K562 (cell line): ENCODE data around the gene MPLKIP. TPM values are rescaled to one million over a fixed set of nuclear protein-coding genes. Genes with fewer than 3 reads are reported as not detected.

Experiments
- ARID1B ChIP-seq: fragments of 450-650 bp; IDR thresholded peaks from 2 replicates; pipeline ENCODE4 v1.6.1; 2016; ENCODE audit warnings: antibody characterized with exemption, mild to moderate bottlenecking, inconsistent platforms
- CHCHD3 ChIP-seq: fragments of 250-450 bp; sonication (Bioruptor Pico); IDR thresholded peaks from 2 replicates; pipeline ENCODE4 v2.1.2; 2022; ENCODE audit warnings: mild to moderate bottlenecking
- DPF2 ChIP-seq: fragments of 450-650 bp; IDR thresholded peaks from 2 replicates; pipeline ENCODE4 v1.6.1; 2016
- FOSL1 ChIP-seq: fragments of 200-800 bp; sonication (Bioruptor generic); conservative IDR thresholded peaks from 2 replicates; pipeline ENCODE4 v1.6.1; 2016; ENCODE audit warnings: missing genetic modification characterization, missing compliant biosample characterization
- HNRNPLL ChIP-seq: fragments of 200-400 bp; formaldehyde crosslinking; IDR thresholded peaks from 2 replicates; pipeline ENCODE4 v1.6.1; 2017; ENCODE audit warnings: low read length, low read depth, mild to moderate bottlenecking; ENCODE audit not compliant: poor library complexity, severe bottlenecking
- NCOA2 ChIP-seq, 2 experiments: fragments of 450-650 bp; IDR thresholded peaks; 2 replicates each; pipeline ENCODE4 v1.6.1; 2018; ENCODE audit warnings: mild to moderate bottlenecking in 2 of 2, moderate library complexity in 1 of 2; ENCODE audit not compliant: partially characterized antibody in 2 of 2
- U2AF1 ChIP-seq: fragments of 200-400 bp; formaldehyde crosslinking; optimal IDR thresholded peaks from 2 replicates; pipeline ENCODE3; 2017; ENCODE audit warnings: mild to moderate bottlenecking, low read depth, low read length, moderate library complexity
- ZNF780A ChIP-seq: fragments of 250-450 bp; sonication (Bioruptor Pico); IDR thresholded peaks from 2 replicates; pipeline ENCODE4 v1.5.0; 2021; ENCODE audit warnings: mild to moderate bottlenecking
- polyA plus RNA-seq, 8 experiments: library from polyadenylated mRNA; depleted of rRNA in 4 of 8; stranded (reverse) in 5 of 8; unstranded in 3 of 8; fragments of >200 nt; fragmentation: Nextera tagmentation in 2 of 8; fragmentation: Illumina TruSeq in 1 of 8; extraction: Ambion mirVana in 2 of 8; extraction: Trizol in 1 of 8; gene quantifications; 2 replicates each; pipeline versions ENCODE4 v1.2.1 to v1.2.3, GENCODE V29; 2011 to 2014; ENCODE audit warnings: inconsistent platforms in 1 of 8, missing spikeins in 1 of 8
- total RNA-seq, 7 experiments: library from RNA; depleted of rRNA in 6 of 7; stranded (reverse); fragments of >200 nt in 6 of 7; fragmentation: Illumina TruSeq in 2 of 7; extraction: Trizol in 2 of 7; gene quantifications; 2 replicates each; pipeline versions ENCODE4 v1.2.1 to v1.2.3, GENCODE V29; 2011 to 2021; ENCODE audit warnings: low replicate concordance in 1 of 7
- TF ChIP-seq, protein P1 (sequence below): fragments of 450-650 bp; IDR thresholded peaks from 2 replicates; pipeline ENCODE4 v1.6.1; 2016; ENCODE audit warnings: low read depth
- TF ChIP-seq, protein P2 (sequence below), 2 experiments: fragments of 450-650 bp in 1 of 2; sonication (generic) in 1 of 2; formaldehyde crosslinking in 1 of 2; IDR thresholded peaks in 1 of 2; conservative IDR thresholded peaks in 1 of 2; 2 replicates each; pipeline versions ENCODE4 v1.6.1 to v1.8.1; 2016 to 2023; ENCODE audit warnings: mild to moderate bottlenecking in 2 of 2, moderate library complexity in 2 of 2, inconsistent platforms in 1 of 2, missing genetic modification reagents in 1 of 2
- TF ChIP-seq, protein P3 (sequence below): fragments of 450-650 bp; IDR thresholded peaks from 2 replicates; pipeline ENCODE4 v1.6.1; 2016; ENCODE audit warnings: borderline replicate concordance

The MPLKIP gene
- total and polyA plus RNA-seq, 9 of the 15 experiments (the other 6 are each of a cell fraction or from before 2014, with no cell fraction given), result 5.6 to 127 (median 44.2) TPM

DNA sequence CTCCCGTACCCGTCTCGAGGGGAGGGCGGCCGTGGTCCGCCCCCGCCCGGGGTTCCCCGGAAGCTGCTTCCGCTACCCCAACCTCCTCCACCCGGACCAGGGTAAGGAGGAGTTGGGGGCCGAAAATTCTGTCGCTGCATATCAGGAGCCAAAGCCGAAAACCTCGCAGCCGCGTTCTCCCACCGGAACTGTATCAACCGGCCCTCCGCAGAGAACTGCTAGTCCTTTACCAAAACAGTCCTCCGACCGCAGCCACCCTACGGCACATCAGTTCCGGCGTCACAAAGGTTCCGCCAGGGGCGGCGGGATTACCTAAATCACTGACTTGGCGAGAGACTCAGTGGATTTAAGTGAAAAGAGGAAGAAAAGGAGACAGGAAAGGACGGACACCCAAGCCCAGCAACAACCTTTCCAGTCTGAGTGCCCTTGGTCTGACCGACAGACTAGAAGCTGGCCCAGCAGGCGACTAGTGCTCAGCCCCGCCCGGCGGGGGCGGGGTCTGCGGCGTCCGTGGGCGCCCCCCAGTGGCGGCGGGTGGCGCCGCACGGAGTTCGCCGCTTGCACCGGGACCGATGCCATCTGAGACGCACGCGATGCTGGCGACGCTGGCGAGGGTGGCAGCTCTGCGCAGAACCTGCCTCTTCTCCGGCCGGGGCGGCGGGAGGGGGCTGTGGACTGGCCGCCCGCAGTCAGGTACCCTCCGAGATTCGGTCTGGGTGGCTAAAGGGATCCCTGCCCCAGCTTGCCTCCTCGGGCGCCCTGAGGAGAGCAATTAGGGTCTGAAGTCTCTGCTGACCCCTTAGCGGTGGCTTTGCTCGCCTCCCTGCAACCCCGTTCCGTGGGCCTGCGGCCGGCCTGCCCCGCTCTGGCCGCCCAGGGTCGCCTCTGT lies at the start of gene MPLKIP, which contains the start of gene SUGCT (continued):
- TF ChIP-seq, protein P1, sequence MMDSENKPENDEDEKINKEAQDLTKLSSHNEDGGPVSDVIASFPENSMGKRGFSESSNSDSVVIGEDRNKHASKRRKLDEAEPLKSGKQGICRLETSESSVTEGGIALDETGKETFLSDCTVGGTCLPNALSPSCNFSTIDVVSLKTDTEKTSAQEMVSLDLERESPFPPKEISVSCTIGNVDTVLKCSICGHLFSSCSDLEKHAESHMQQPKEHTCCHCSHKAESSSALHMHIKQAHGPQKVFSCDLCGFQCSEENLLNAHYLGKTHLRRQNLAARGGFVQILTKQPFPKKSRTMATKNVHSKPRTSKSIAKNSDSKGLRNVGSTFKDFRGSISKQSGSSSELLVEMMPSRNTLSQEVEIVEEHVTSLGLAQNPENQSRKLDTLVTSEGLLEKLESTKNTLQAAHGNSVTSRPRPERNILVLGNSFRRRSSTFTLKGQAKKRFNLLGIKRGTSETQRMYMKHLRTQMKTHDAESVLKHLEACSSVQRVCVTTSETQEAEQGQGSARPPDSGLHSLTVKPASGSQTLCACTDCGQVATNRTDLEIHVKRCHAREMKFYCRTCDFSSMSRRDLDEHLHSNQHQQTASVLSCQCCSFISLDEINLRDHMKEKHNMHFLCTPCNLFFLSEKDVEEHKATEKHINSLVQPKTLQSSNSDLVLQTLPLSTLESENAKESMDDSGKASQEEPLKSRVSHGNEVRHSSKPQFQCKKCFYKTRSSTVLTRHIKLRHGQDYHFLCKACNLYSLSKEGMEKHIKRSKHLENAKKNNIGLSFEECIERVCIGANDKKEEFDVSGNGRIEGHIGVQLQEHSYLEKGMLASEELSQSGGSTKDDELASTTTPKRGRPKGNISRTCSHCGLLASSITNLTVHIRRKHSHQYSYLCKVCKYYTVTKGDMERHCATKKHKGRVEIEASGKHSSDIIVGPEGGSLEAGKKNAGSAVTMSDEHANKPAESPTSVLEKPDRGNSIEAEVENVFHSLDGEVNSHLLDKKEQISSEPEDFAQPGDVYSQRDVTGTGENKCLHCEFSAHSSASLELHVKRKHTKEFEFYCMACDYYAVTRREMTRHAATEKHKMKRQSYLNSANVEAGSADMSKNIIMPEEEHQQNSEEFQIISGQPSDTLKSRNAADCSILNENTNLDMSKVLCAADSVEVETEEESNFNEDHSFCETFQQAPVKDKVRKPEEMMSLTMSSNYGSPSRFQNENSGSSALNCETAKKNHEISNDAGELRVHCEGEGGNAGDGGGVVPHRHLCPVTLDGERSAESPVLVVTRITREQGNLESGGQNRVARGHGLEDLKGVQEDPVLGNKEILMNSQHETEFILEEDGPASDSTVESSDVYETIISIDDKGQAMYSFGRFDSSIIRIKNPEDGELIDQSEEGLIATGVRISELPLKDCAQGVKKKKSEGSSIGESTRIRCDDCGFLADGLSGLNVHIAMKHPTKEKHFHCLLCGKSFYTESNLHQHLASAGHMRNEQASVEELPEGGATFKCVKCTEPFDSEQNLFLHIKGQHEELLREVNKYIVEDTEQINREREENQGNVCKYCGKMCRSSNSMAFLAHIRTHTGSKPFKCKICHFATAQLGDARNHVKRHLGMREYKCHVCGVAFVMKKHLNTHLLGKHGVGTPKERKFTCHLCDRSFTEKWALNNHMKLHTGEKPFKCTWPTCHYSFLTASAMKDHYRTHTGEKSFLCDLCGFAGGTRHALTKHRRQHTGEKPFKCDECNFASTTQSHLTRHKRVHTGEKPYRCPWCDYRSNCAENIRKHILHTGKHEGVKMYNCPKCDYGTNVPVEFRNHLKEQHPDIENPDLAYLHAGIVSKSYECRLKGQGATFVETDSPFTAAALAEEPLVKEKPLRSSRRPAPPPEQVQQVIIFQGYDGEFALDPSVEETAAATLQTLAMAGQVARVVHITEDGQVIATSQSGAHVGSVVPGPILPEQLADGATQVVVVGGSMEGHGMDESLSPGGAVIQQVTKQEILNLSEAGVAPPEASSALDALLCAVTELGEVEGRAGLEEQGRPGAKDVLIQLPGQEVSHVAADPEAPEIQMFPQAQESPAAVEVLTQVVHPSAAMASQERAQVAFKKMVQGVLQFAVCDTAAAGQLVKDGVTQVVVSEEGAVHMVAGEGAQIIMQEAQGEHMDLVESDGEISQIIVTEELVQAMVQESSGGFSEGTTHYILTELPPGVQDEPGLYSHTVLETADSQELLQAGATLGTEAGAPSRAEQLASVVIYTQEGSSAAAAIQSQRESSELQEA, result 0 out of 2 replicates have a peak, but pooled peaks have one; percentile 31
- TF ChIP-seq U2AF1 (peak; percentile 45), ARID1B (peak; percentile 45; the same call in 1 of the 2 replicates), DPF2 (peak; percentile 68), ZNF780A (CRISPR knock-in tag) (0 out of 2 replicates have a peak, but pooled peaks have one; percentile 28), CHCHD3 (CRISPR knock-in tag) (0 out of 2 replicates have a peak, but pooled peaks have one; percentile 55), HNRNPLL (peak; percentile 57), NCOA2 (IDR thresholded peaks at IDR 0.05; ENCODE audit: partially characterized antibody in 2 of 2) (no peak), FOSL1 (tag) (no peak; the same call in 1 of the 2 replicates)
- TF ChIP-seq, protein P2, sequence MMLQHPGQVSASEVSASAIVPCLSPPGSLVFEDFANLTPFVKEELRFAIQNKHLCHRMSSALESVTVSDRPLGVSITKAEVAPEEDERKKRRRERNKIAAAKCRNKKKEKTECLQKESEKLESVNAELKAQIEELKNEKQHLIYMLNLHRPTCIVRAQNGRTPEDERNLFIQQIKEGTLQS (IDR thresholded peaks at IDR 0.05), result no peak; the same call in 1 of the 2 replicates
- TF ChIP-seq, protein P2 (CRISPR knock-in tag; conservative IDR thresholded peaks at IDR 0.05), result no peak
- TF ChIP-seq, protein P3, sequence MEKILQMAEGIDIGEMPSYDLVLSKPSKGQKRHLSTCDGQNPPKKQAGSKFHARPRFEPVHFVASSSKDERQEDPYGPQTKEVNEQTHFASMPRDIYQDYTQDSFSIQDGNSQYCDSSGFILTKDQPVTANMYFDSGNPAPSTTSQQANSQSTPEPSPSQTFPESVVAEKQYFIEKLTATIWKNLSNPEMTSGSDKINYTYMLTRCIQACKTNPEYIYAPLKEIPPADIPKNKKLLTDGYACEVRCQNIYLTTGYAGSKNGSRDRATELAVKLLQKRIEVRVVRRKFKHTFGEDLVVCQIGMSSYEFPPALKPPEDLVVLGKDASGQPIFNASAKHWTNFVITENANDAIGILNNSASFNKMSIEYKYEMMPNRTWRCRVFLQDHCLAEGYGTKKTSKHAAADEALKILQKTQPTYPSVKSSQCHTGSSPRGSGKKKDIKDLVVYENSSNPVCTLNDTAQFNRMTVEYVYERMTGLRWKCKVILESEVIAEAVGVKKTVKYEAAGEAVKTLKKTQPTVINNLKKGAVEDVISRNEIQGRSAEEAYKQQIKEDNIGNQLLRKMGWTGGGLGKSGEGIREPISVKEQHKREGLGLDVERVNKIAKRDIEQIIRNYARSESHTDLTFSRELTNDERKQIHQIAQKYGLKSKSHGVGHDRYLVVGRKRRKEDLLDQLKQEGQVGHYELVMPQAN, result peak; percentile 43; the same call in 1 of the 2 replicates
